Measurements from ENCODE around the gene SRMS.

GRCh38 chr20:63505723-63506122 is 41.8 kb downstream of the SRMS start:
- TF ChIP-seq, protein P1, sequence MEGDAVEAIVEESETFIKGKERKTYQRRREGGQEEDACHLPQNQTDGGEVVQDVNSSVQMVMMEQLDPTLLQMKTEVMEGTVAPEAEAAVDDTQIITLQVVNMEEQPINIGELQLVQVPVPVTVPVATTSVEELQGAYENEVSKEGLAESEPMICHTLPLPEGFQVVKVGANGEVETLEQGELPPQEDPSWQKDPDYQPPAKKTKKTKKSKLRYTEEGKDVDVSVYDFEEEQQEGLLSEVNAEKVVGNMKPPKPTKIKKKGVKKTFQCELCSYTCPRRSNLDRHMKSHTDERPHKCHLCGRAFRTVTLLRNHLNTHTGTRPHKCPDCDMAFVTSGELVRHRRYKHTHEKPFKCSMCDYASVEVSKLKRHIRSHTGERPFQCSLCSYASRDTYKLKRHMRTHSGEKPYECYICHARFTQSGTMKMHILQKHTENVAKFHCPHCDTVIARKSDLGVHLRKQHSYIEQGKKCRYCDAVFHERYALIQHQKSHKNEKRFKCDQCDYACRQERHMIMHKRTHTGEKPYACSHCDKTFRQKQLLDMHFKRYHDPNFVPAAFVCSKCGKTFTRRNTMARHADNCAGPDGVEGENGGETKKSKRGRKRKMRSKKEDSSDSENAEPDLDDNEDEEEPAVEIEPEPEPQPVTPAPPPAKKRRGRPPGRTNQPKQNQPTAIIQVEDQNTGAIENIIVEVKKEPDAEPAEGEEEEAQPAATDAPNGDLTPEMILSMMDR (IDR thresholded peaks at IDR 0.05): no peak
- no peak for TF ChIP-seq POLR2A (IDR thresholded peaks at IDR 0.05)
- TF ChIP-seq POLR2AphosphoS5 (IDR thresholded peaks at IDR 0.05; ENCODE audit: insufficient read depth in 1 of 2, low read depth in 1 of 2): no peak
